IMR-90 (cell line): Measurements from ENCODE around the gene POLR3GL. TPM values are rescaled to one million over a fixed set of nuclear protein-coding genes. Genes with fewer than 3 reads are reported as not detected.

Experiments
- ATAC-seq: fragments of 200-7000 bp; cut with Tn5 transposase; 2 replicates; pipeline ENCODE4 v1.9.1; 2020; ENCODE audit warnings: low read depth, mild to moderate bottlenecking, moderate library complexity
- BruUV-seq: library from RNA; stranded (reverse); fragments of 400-500 nt; replicated peaks from 2 replicates; lab custom pipeline; 2021; lab: Mats Ljungman, UMichigan
- CTCF ChIA-PET: fragments of 300-600 bp; formaldehyde crosslinking; extraction: SDS; loops from one replicate; lab custom pipeline; 2021; ENCODE audit warnings: antibody characterized with exemption; lab: Yijun Ruan, JAX
- POLR2A ChIA-PET: fragments of 300-600 bp; sonication (Branson Sonifier 250); formaldehyde crosslinking; loops from one replicate; lab custom pipeline; 2022; ENCODE audit warnings: antibody characterized with exemption; ENCODE audit not compliant: unreplicated experiment; lab: Charles Lee
- DNase-seq: peaks from one replicate; pipeline ENCODE4 v3.0.0; 2013
- H2AFZ ChIP-seq: replicated peaks from 2 replicates; pipeline ENCODE3; 2013; ENCODE audit warnings: low read length, mild to moderate bottlenecking; ENCODE audit not compliant: poor library complexity
- H2AK5ac ChIP-seq: 2 replicates; pipeline ENCODE4 v1.6.1; 2013; ENCODE audit warnings: low read depth, low read length, inconsistent platforms
- H2AK9ac ChIP-seq: replicated peaks from 2 replicates; pipeline ENCODE3; 2013; ENCODE audit warnings: mild to moderate bottlenecking, low read depth, low read length, moderate library complexity; ENCODE audit not compliant: poor library complexity
- H2BK120ac ChIP-seq: 2 replicates; pipeline ENCODE4 v1.6.1; 2013; ENCODE audit warnings: low read depth, low read length, inconsistent platforms
- H2BK15ac ChIP-seq: 3 replicates; pipeline ENCODE4 v1.6.1; 2013; ENCODE audit warnings: low read depth, low read length, inconsistent platforms
- H2BK20ac ChIP-seq: 2 replicates; pipeline ENCODE4 v1.6.1; 2013; ENCODE audit warnings: low read depth, mild to moderate bottlenecking, inconsistent platforms, low read length, moderate library complexity
- H2BK5ac ChIP-seq: 2 replicates; pipeline ENCODE4 v1.6.1; 2013; ENCODE audit warnings: mild to moderate bottlenecking, low read depth, low read length, inconsistent platforms; ENCODE audit not compliant: poor library complexity, severe bottlenecking
- H3K14ac ChIP-seq: replicated peaks from 2 replicates; pipeline ENCODE4 v1.6.1; 2013; ENCODE audit warnings: low read depth, low read length, inconsistent platforms
- H3K18ac ChIP-seq: 2 replicates; pipeline ENCODE4 v1.6.1; 2013; ENCODE audit warnings: low read depth, low read length, control low read depth
- H3K23ac ChIP-seq: 2 replicates; pipeline ENCODE4 v1.6.1; 2013; ENCODE audit warnings: low read depth, low read length, inconsistent platforms
- H3K27ac ChIP-seq: 2 replicates; pipeline ENCODE4 v1.5.1; 2013; ENCODE audit warnings: mild to moderate bottlenecking, control low read depth, low read length; ENCODE audit not compliant: insufficient read depth
- H3K27me3 ChIP-seq: 2 replicates; pipeline ENCODE4 v1.6.1; 2013; ENCODE audit warnings: low read length; ENCODE audit not compliant: control insufficient read depth, insufficient read depth
- H3K36me3 ChIP-seq: 2 replicates; pipeline ENCODE4 v1.6.1; 2013; ENCODE audit warnings: low read length, mixed read lengths; ENCODE audit not compliant: control insufficient read depth, insufficient read depth
- H3K4ac ChIP-seq: 2 replicates; pipeline ENCODE4 v1.6.1; 2013; ENCODE audit warnings: low read depth, low read length, inconsistent platforms
- H3K4me1 ChIP-seq: 2 replicates; pipeline ENCODE4 v1.6.1; 2013; ENCODE audit warnings: low read length, mixed read lengths; ENCODE audit not compliant: control insufficient read depth, insufficient read depth
- H3K4me2 ChIP-seq: 2 replicates; pipeline ENCODE4 v1.6.1; 2013; ENCODE audit warnings: low read depth, mild to moderate bottlenecking, control low read depth, low read length, moderate library complexity
- H3K4me3 ChIP-seq: 2 replicates; pipeline ENCODE4 v1.5.1; 2013; ENCODE audit warnings: low read depth, mild to moderate bottlenecking, control low read depth, low read length, moderate library complexity; ENCODE audit not compliant: insufficient read depth
- H3K56ac ChIP-seq: 2 replicates; pipeline ENCODE4 v1.6.1; 2013; ENCODE audit warnings: low read length, inconsistent platforms; ENCODE audit not compliant: insufficient read depth; ENCODE audit errors: extremely low read depth
- H3K79me1 ChIP-seq, 2 experiments: 2 replicates each; pipeline ENCODE4 v1.6.1; 2013; ENCODE audit warnings: low read length in 2 of 2, inconsistent platforms in 1 of 2, low read depth in 1 of 2
- H3K9ac ChIP-seq: 2 replicates; pipeline ENCODE4 v1.6.1; 2013; ENCODE audit warnings: low read depth, low read length, control low read depth
- H3K9me1 ChIP-seq: 2 replicates; pipeline ENCODE4 v1.6.1; 2013; ENCODE audit warnings: low read length, inconsistent platforms; ENCODE audit not compliant: insufficient read depth
- H3K9me3 ChIP-seq: 2 replicates; pipeline ENCODE4 v1.6.1; 2013; ENCODE audit warnings: low read length; ENCODE audit not compliant: control insufficient read depth, insufficient read depth
- H4K20me1 ChIP-seq: 2 replicates; pipeline ENCODE4 v1.6.1; 2013; ENCODE audit warnings: low read length, inconsistent platforms; ENCODE audit not compliant: insufficient read depth
- H4K5ac ChIP-seq: 2 replicates; pipeline ENCODE4 v1.6.1; 2013; ENCODE audit warnings: mild to moderate bottlenecking, low read depth, low read length, control low read depth
- H4K8ac ChIP-seq, 2 experiments: 2 replicates each; pipeline ENCODE4 v1.6.1; 2013; ENCODE audit warnings: low read depth in 2 of 2, low read length in 2 of 2, control low read depth in 1 of 2, inconsistent platforms in 1 of 2
- H4K91ac ChIP-seq: 2 replicates; pipeline ENCODE4 v1.6.1; 2013; ENCODE audit warnings: low read depth, low read length, inconsistent platforms; ENCODE audit not compliant: insufficient read depth
- BHLHE40 ChIP-seq: fragments of 150-350 bp; IDR thresholded peaks from 2 replicates; pipeline ENCODE4 v1.6.1; 2016; ENCODE audit warnings: mild to moderate bottlenecking, low read depth, low read length
- CEBPB ChIP-seq: IDR thresholded peaks from 2 replicates; pipeline ENCODE4 v1.6.1; 2012; ENCODE audit warnings: low read depth, low read length, improper control_type of control experiment
- CHD1 ChIP-seq: IDR thresholded peaks from 2 replicates; pipeline ENCODE4 v1.6.1; 2012; ENCODE audit warnings: low read depth, low read length, improper control_type of control experiment
- MAFK ChIP-seq: IDR thresholded peaks from 2 replicates; pipeline ENCODE4 v1.6.1; 2012; ENCODE audit warnings: low read depth, low read length, improper control_type of control experiment
- MAZ ChIP-seq: IDR thresholded peaks from 2 replicates; pipeline ENCODE4 v1.6.1; 2012; ENCODE audit warnings: low read depth, mild to moderate bottlenecking, low read length, improper control_type of control experiment, moderate library complexity, borderline replicate concordance
- MXI1 ChIP-seq: IDR thresholded peaks from 2 replicates; pipeline ENCODE4 v1.6.1; 2012; ENCODE audit warnings: low read depth, mild to moderate bottlenecking, low read length, moderate library complexity, borderline replicate concordance
- POLR2A ChIP-seq: IDR thresholded peaks from 2 replicates; pipeline ENCODE4 v1.6.1; 2012; ENCODE audit warnings: mild to moderate bottlenecking, low read depth, low read length
- RFX5 ChIP-seq: IDR thresholded peaks from 2 replicates; pipeline ENCODE4 v1.8.0; 2012; ENCODE audit warnings: low read depth, mild to moderate bottlenecking, low read length, moderate library complexity
- SMC3 ChIP-seq: fragments of 150-350 bp; IDR thresholded peaks from 2 replicates; pipeline ENCODE4 v1.6.1; 2016; ENCODE audit warnings: low read depth, mild to moderate bottlenecking, antibody characterized with exemption, low read length, moderate library complexity
- WGBS, 2 experiments: methylation state at CpG; one replicate each; pipeline versions ENCODE4 v1.1.5 to v1.1.7; 2013; ENCODE audit warnings: missing lambda C conversion rate in 2 of 2; ENCODE audit not compliant: insufficient read length in 1 of 2; ENCODE audit errors: extremely low coverage in 2 of 2; 5-methylcytosine and 5-hydroxymethylcytosine counted together
- dilution Hi-C: fragments of 300-500 bp; cut with HindIII; formaldehyde crosslinking; loops from one replicate; pipeline ENCODE4 v1.14.3; 2018; ENCODE audit warnings: low sequenced_read_pairs; ENCODE audit not compliant: unreplicated experiment
- in situ Hi-C: fragments of 300-500 bp; cut with MboI; formaldehyde crosslinking; loops from 3 replicates; pipeline ENCODE4 v1.14.3; 2019; ENCODE audit warnings: low sequenced_read_pairs, inconsistent platforms, mixed read lengths
- intact Hi-C: fragments of 100-400 bp; cut with micrococcal nuclease; formaldehyde crosslinking; loops from 2 replicates; pipeline ENCODE4 v1.10.0; 2022
- polyA plus RNA-seq, 3 experiments: library from polyadenylated mRNA; depleted of rRNA; stranded (reverse); fragments of >200 nt; gene quantifications; 2 replicates each; pipeline ENCODE4 v1.2.3, GENCODE V29; 2012; ENCODE audit warnings: low replicate concordance in 1 of 3
- total RNA-seq: library from RNA; depleted of rRNA; stranded (reverse); fragments of >200 nt; gene quantifications from 2 replicates; pipeline ENCODE4 v1.2.3, GENCODE V29; 2012
- TF ChIP-seq, protein P1 (sequence below): conservative IDR thresholded peaks from 2 replicates; pipeline ENCODE4 v1.5.1; 2012; ENCODE audit warnings: mild to moderate bottlenecking, low read depth, low read length, improper control_type of control experiment
- TF ChIP-seq, protein P2 (sequence below): fragments of 150-350 bp; IDR thresholded peaks from 2 replicates; pipeline ENCODE4 v1.6.1; 2017; ENCODE audit warnings: mild to moderate bottlenecking, antibody characterized with exemption, low read length, low read depth
- TF ChIP-seq, protein P3 (sequence below): fragments of 150-350 bp; IDR thresholded peaks from 2 replicates; pipeline ENCODE4 v1.6.1; 2016; ENCODE audit warnings: low read depth, mild to moderate bottlenecking, low read length, moderate library complexity, borderline replicate concordance

Gene POLR3GL
- total and polyA plus RNA-seq, 2 of the 4 experiments (the other 2 are of a cell fraction), result 7.9 to 16.3 TPM

DNA sequence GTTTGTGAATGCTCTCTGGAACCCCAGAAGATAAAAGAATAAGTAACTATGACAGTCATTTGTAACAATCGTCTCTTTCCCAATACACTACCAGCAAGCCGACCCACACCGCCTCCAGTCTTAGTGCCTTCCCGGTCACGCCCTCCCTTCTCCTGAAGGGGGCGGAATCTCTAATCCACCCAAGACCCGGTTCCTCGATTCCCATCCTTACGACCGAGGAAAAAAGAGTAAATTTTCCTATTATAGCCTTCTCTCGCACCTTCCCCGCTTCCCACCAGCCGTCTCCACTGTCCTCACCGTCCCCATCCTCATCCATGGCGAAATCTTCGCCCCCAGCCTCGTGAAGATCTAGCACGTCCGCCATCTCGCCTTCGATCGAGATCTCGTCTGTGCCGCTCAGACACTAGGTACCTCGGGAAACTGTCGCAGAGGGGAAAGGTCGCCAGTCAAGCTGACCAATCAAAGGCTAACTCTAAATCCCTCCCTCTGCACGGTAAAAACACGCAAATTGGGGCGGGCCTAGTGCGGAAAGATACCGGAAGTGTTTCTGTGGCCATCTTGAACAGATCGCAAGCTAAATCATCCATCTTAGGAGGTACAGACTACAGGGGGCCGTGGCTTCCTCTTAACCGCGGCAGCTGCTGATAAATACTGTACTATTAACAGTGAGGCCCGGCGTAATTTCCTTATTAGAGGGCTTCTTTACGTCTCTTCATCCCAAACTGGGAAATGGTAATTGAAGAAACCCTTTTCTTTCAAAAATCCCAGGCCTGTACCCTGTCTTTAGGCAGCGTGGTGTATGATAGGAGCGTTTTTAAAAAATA is 37.2 kb upstream of the POLR3GL start, which contains the start of gene RBM8A:
RBM8A (minus strand) TSS at position 422 of the 824 bp plus-strand sequence; CDS start at position 364, 58 bp downstream.
- peak within 1 kb of the TSS; percentile 86 for H3K23ac ChIP-seq
- peak within 1 kb of the TSS; percentile 73 for H2AK5ac ChIP-seq
- 2% methylated on average over 15 of the region's 41 CpGs; no CpG with 5 or more reads in 1 of the 2 experiments for WGBS, 2 experiments
- peak within 1 kb of the TSS; percentile 80 for H2AK9ac ChIP-seq
- H3K9me3 ChIP-seq, result no peaks in the 10 kb centered on the region
- H3K4ac ChIP-seq, result peak within 1 kb of the TSS; percentile 89
- H4K91ac ChIP-seq, result peak within 1 kb of the TSS; percentile 82
- peaks cover 4% of the 10 kb centered on the region; the same call in 1 of the 2 replicates for H3K9me1 ChIP-seq
- peak within 1 kb of the TSS; percentile 87 for H3K4me2 ChIP-seq
- H2BK5ac ChIP-seq, result peak within 1 kb of the TSS; percentile 92
- TF ChIP-seq MAZ (peak; percentile 15; the same call in 1 of the 2 replicates), RFX5 (no peak), MXI1 (no peak; the same call in 1 of the 2 replicates), POLR2A (peak; percentile 97), CHD1 (0 out of 2 replicates have a peak, but pooled peaks have one; percentile 65), SMC3 (no peak), CEBPB (peak; percentile 42; the same call in 1 of the 2 replicates), MAFK (no peak), BHLHE40 (no peak; the same call in 1 of the 2 replicates)
- TF ChIP-seq, protein P1, sequence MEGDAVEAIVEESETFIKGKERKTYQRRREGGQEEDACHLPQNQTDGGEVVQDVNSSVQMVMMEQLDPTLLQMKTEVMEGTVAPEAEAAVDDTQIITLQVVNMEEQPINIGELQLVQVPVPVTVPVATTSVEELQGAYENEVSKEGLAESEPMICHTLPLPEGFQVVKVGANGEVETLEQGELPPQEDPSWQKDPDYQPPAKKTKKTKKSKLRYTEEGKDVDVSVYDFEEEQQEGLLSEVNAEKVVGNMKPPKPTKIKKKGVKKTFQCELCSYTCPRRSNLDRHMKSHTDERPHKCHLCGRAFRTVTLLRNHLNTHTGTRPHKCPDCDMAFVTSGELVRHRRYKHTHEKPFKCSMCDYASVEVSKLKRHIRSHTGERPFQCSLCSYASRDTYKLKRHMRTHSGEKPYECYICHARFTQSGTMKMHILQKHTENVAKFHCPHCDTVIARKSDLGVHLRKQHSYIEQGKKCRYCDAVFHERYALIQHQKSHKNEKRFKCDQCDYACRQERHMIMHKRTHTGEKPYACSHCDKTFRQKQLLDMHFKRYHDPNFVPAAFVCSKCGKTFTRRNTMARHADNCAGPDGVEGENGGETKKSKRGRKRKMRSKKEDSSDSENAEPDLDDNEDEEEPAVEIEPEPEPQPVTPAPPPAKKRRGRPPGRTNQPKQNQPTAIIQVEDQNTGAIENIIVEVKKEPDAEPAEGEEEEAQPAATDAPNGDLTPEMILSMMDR, result peak; percentile 62
- TF ChIP-seq, protein P2, sequence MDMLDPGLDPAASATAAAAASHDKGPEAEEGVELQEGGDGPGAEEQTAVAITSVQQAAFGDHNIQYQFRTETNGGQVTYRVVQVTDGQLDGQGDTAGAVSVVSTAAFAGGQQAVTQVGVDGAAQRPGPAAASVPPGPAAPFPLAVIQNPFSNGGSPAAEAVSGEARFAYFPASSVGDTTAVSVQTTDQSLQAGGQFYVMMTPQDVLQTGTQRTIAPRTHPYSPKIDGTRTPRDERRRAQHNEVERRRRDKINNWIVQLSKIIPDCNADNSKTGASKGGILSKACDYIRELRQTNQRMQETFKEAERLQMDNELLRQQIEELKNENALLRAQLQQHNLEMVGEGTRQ, result no peak
- TF ChIP-seq, protein P3, sequence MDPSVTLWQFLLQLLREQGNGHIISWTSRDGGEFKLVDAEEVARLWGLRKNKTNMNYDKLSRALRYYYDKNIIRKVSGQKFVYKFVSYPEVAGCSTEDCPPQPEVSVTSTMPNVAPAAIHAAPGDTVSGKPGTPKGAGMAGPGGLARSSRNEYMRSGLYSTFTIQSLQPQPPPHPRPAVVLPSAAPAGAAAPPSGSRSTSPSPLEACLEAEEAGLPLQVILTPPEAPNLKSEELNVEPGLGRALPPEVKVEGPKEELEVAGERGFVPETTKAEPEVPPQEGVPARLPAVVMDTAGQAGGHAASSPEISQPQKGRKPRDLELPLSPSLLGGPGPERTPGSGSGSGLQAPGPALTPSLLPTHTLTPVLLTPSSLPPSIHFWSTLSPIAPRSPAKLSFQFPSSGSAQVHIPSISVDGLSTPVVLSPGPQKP, result no peak
- H4K5ac ChIP-seq, result peak within 1 kb of the TSS; percentile 95
- intact Hi-C loops (loop anchor here (2.0 kb wide), 3 partner anchors 30 to 70 kb away; partner anchors contain the start of genes ANKRD34A, POLR3GL and TXNIP), in situ Hi-C loops (no loop called here), dilution Hi-C loops (no loop called here)
- no peak within 1 kb of the TSS; the same call in 2 of the 3 replicates for H2BK15ac ChIP-seq
- no TSS peak for BruUV-seq
- peak within 1 kb of the TSS; percentile 97 for H3K56ac ChIP-seq
- DNase-seq (peak; percentile 99), ATAC-seq (peak; percentile 100)
- H3K79me1 ChIP-seq, result peaks cover 18 to 27% of the 10 kb centered on the region in 2 experiments; a peak in 3 of 4 replicates
- peak within 1 kb of the TSS; percentile 86 for H3K18ac ChIP-seq
- H2BK20ac ChIP-seq, result no peak within 1 kb of the TSS
- peak within 1 kb of the TSS; percentile 76 for H3K4me3 ChIP-seq
- peak within 1 kb of the TSS; percentile 35; the same call in 1 of the 2 replicates for H2BK120ac ChIP-seq
- POLR2A ChIA-PET, result interaction anchor here (0.7 to 0.9 kb wide), 3 partner anchors 37 to 52 kb away, joined by 3 to 4 read pairs (median 3); no protein-coding TSS in a partner anchor
- H3K14ac ChIP-seq, result peak within 1 kb of the TSS; percentile 87
- no peaks in the 10 kb centered on the region for H3K27me3 ChIP-seq
- H3K9ac ChIP-seq, result peak within 1 kb of the TSS; percentile 96
- CTCF ChIA-PET, result interaction anchor here (0.6 to 0.9 kb wide), 4 partner anchors 27 to 53 kb away, joined by 3 to 5 read pairs (median 3); partner anchors contain the start of genes ANKRD34A and POLR3GL
- H4K8ac ChIP-seq, result peak within 1 kb of the TSS; percentile 96 to 97
- H3K27ac ChIP-seq, result peak within 1 kb of the TSS; percentile 87
- H4K20me1 ChIP-seq, result no peaks in the 10 kb centered on the region
- peak within 1 kb of the TSS; percentile 91 for H2AFZ ChIP-seq
- peaks cover 6% of the 10 kb centered on the region for H3K36me3 ChIP-seq
- H3K4me1 ChIP-seq, result peaks cover 3% of the 10 kb centered on the region
